Neuronal stem cell (in vitro differentiated cells): Measurements from ENCODE around the gene MAP3K5.

Experiments used
- DNase-seq: peaks from one replicate; pipeline ENCODE4 v3.0.0-alpha.2; 2013; ENCODE audit warnings: low spot score
- H2AFZ ChIP-seq: one replicate; pipeline ENCODE4 v1.6.1; 2013; ENCODE audit warnings: mild to moderate bottlenecking, low read length, inconsistent platforms
- H2AK5ac ChIP-seq: 2 replicates; pipeline ENCODE4 v1.6.1; 2013; ENCODE audit warnings: low read depth, mild to moderate bottlenecking, inconsistent platforms, low read length, moderate library complexity, mixed read lengths
- H2BK120ac ChIP-seq: 2 replicates; pipeline ENCODE4 v1.6.1; 2013; ENCODE audit warnings: low read depth, mild to moderate bottlenecking, inconsistent platforms, low read length, moderate library complexity, mixed read lengths
- H2BK12ac ChIP-seq: one replicate; pipeline ENCODE4 v1.6.1; 2013; ENCODE audit warnings: low read length, inconsistent platforms
- H2BK15ac ChIP-seq: 2 replicates; pipeline ENCODE4 v1.6.1; 2013; ENCODE audit warnings: mild to moderate bottlenecking, low read length, inconsistent platforms, mixed read lengths
- H2BK5ac ChIP-seq: one replicate; pipeline ENCODE4 v1.6.1; 2013; ENCODE audit warnings: inconsistent platforms, mild to moderate bottlenecking, low read length, moderate library complexity
- H3K14ac ChIP-seq: one replicate; pipeline ENCODE4 v1.6.1; 2013; ENCODE audit warnings: low read length, inconsistent platforms
- H3K18ac ChIP-seq: 2 replicates; pipeline ENCODE4 v1.6.1; 2013; ENCODE audit warnings: low read length, inconsistent platforms
- H3K23ac ChIP-seq: 2 replicates; pipeline ENCODE4 v1.6.1; 2013; ENCODE audit warnings: low read depth, mild to moderate bottlenecking, mixed read lengths, low read length, inconsistent platforms; ENCODE audit not compliant: poor library complexity
- H3K27ac ChIP-seq: replicated peaks from 3 replicates; pipeline ENCODE4 v1.5.1; 2013; ENCODE audit warnings: low read length, inconsistent platforms
- H3K27me3 ChIP-seq, 3 experiments: 2 replicates each; pipeline ENCODE4 v1.6.1; 2013; ENCODE audit warnings: low read length in 3 of 3, mild to moderate bottlenecking in 2 of 3, inconsistent platforms in 1 of 3, low read depth in 1 of 3, mixed read lengths in 1 of 3, moderate library complexity in 1 of 3; ENCODE audit not compliant: control insufficient read depth in 3 of 3, insufficient read depth in 3 of 3
- H3K36me3 ChIP-seq, 2 donors: replicated peaks in 1 of 2; 2 replicates each; pipeline ENCODE4 v1.6.1; 2013; ENCODE audit warnings: low read length in 2 of 2; ENCODE audit not compliant: control insufficient read depth in 2 of 2, insufficient read depth in 2 of 2
- H3K4ac ChIP-seq: 2 replicates; pipeline ENCODE4 v1.6.1; 2013; ENCODE audit warnings: inconsistent platforms, mild to moderate bottlenecking, low read length, moderate library complexity
- H3K4me1 ChIP-seq, 2 donors: 1 replicate in 1 of 2; 2 replicates in 1 of 2; pipeline ENCODE4 v1.6.1; 2013; ENCODE audit warnings: low read length in 2 of 2, low read depth in 1 of 2; ENCODE audit not compliant: control insufficient read depth in 2 of 2, insufficient read depth in 1 of 2
- H3K4me2 ChIP-seq: one replicate; pipeline ENCODE4 v1.6.1; 2013; ENCODE audit warnings: mild to moderate bottlenecking, low read length, inconsistent platforms; ENCODE audit not compliant: insufficient read depth, poor library complexity, severe bottlenecking
- H3K4me3 ChIP-seq, 2 donors: 2 replicates each; pipeline ENCODE4 v1.5.1; 2013; ENCODE audit warnings: low read length in 2 of 2, mild to moderate bottlenecking in 2 of 2, inconsistent platforms in 1 of 2, moderate library complexity in 1 of 2
- H3K79me1 ChIP-seq: one replicate; pipeline ENCODE4 v1.6.1; 2013; ENCODE audit warnings: low read depth, mild to moderate bottlenecking, inconsistent platforms, low read length, moderate library complexity
- H3K9ac ChIP-seq: one replicate; pipeline ENCODE4 v1.6.1; 2013; ENCODE audit warnings: mild to moderate bottlenecking, low read depth, low read length, inconsistent platforms; ENCODE audit not compliant: poor library complexity
- H3K9me3 ChIP-seq, 2 donors: replicated peaks in 1 of 2; 2 replicates each; pipeline versions ENCODE3 to v1.6.1; 2013; ENCODE audit warnings: low read length in 2 of 2, mild to moderate bottlenecking in 2 of 2, inconsistent platforms in 1 of 2, low read depth in 1 of 2, mixed read lengths in 1 of 2, moderate library complexity in 1 of 2; ENCODE audit not compliant: control insufficient read depth in 2 of 2, insufficient read depth in 1 of 2
- H4K8ac ChIP-seq: one replicate; pipeline ENCODE4 v1.6.1; 2013; ENCODE audit warnings: low read depth, mild to moderate bottlenecking, inconsistent platforms, low read length, moderate library complexity
- H4K91ac ChIP-seq: one replicate; pipeline ENCODE4 v1.6.1; 2013; ENCODE audit warnings: low read length, low read depth, mild to moderate bottlenecking, inconsistent platforms; ENCODE audit not compliant: poor library complexity
- WGBS, 2 donors: extraction: QIAGEN DNeasy Blood & Tissue Kit; methylation state at CpG; one replicate each; pipeline ENCODE4 v1.1.7; 2013; ENCODE audit warnings: missing lambda C conversion rate in 2 of 2, mixed read lengths in 1 of 2; ENCODE audit not compliant: insufficient read length in 2 of 2, insufficient replicate concordance in 1 of 2; ENCODE audit errors: extremely low coverage in 2 of 2; 5-methylcytosine and 5-hydroxymethylcytosine counted together

Gene MAP3K5

GRCh38 chr6:136600818-136601217, 191.5 kb downstream of the MAP3K5 start:
- Histone ChIP-seq H3K14ac (no peak overlapping the region), H3K9ac (no peak overlapping the region), H3K4ac (no peak overlapping the region), H3K23ac (no peak overlapping the region), H2AK5ac (no peak overlapping the region), H3K27ac (no peak overlapping the region), H3K18ac (no peak overlapping the region), H3K9me3 (no peaks in the 10 kb centered on the region), H2BK120ac (no peak overlapping the region), H2BK5ac (no peak overlapping the region), H3K27me3 (no peaks in the 10 kb centered on the region), H2BK12ac (no peak overlapping the region), H3K4me3 (no peak overlapping the region), H3K79me1 (no peaks in the 10 kb centered on the region), H4K8ac (no peak overlapping the region), H4K91ac (no peak overlapping the region), H2AFZ (no peak overlapping the region), H2BK15ac (no peak overlapping the region), H3K36me3 (no peaks in the 10 kb centered on the region), H3K4me2 (no peak overlapping the region), H3K4me1 (no peaks in the 10 kb centered on the region)
- no CpG with 5 or more reads among the region's 3 CpGs for WGBS, 2 donors
- no peak for DNase-seq

GRCh38 chr6:136599329-136600011, 192.8 kb downstream of the MAP3K5 start:
- H2BK12ac ChIP-seq: no peak overlapping the region

GRCh38 chr6:136598048-136598447, 194.2 kb downstream of the MAP3K5 start:
- no peaks in the 10 kb centered on the region for H3K36me3 ChIP-seq
- H4K91ac ChIP-seq: no peak overlapping the region
- H3K4ac ChIP-seq: no peak overlapping the region
- no peak overlapping the region for H2BK12ac ChIP-seq
- H2BK120ac ChIP-seq: no peak overlapping the region
- no peak overlapping the region for H4K8ac ChIP-seq
- H3K9ac ChIP-seq: no peak overlapping the region
- no peak overlapping the region for H3K18ac ChIP-seq
- no peak overlapping the region for H2AFZ ChIP-seq
- WGBS, 2 donors: no CpG with 5 or more reads among the region's 3 CpGs
- H3K4me3 ChIP-seq: no peak overlapping the region
- H3K14ac ChIP-seq: no peak overlapping the region
- H2BK5ac ChIP-seq: no peak overlapping the region
- no peaks in the 10 kb centered on the region for H3K79me1 ChIP-seq
- H3K4me2 ChIP-seq: no peak overlapping the region
- no peak overlapping the region for H3K27ac ChIP-seq
- H3K9me3 ChIP-seq: no peaks in the 10 kb centered on the region
- no peak overlapping the region for H2AK5ac ChIP-seq
- no peak overlapping the region for H2BK15ac ChIP-seq
- DNase-seq: no peak
- no peaks in the 10 kb centered on the region for H3K27me3 ChIP-seq
- H3K23ac ChIP-seq: no peak overlapping the region
- H3K4me1 ChIP-seq: no peaks in the 10 kb centered on the region

More at GRCh38 chr6:136599329-136600011, 192.8 kb downstream of the MAP3K5 start:
- Histone ChIP-seq H3K4me1 (no peaks in the 10 kb centered on the region), H2AK5ac (no peak overlapping the region), H3K4me2 (no peak overlapping the region), H3K4me3 (no peak overlapping the region), H3K4ac (no peak overlapping the region), H3K23ac (no peak overlapping the region), H3K9ac (no peak overlapping the region), H2AFZ (no peak overlapping the region), H3K79me1 (no peaks in the 10 kb centered on the region), H3K36me3 (no peaks in the 10 kb centered on the region), H3K9me3 (no peaks in the 10 kb centered on the region), H4K8ac (no peak overlapping the region), H3K27me3 (no peaks in the 10 kb centered on the region), H2BK15ac (no peak overlapping the region), H3K27ac (no peak overlapping the region), H2BK120ac (no peak overlapping the region), H3K14ac (no peak overlapping the region), H4K91ac (no peak overlapping the region), H3K18ac (no peak overlapping the region), H2BK5ac (no peak overlapping the region)
- WGBS, 2 donors: no CpG with 5 or more reads among the region's 10 CpGs
- DNase-seq: no peak

- H3K79me1 ChIP-seq: no peaks in the 10 kb centered on the region
- no peak overlapping the region for H3K23ac ChIP-seq
- no peak overlapping the region for H2AK5ac ChIP-seq
- no peaks in the 10 kb centered on the region for H3K4me1 ChIP-seq
- H2AFZ ChIP-seq: no peak overlapping the region
- no peak overlapping the region for H3K4me3 ChIP-seq
- no peak overlapping the region for H3K9ac ChIP-seq
- no peak overlapping the region for H3K4ac ChIP-seq
- no peak overlapping the region for H2BK12ac ChIP-seq
- no peak overlapping the region for H3K4me2 ChIP-seq
- H4K8ac ChIP-seq: no peak overlapping the region
- no peak overlapping the region for H3K27ac ChIP-seq
- no CpG with 5 or more reads among the region's 8 CpGs for WGBS, 2 donors
- H3K14ac ChIP-seq: no peak overlapping the region
- H3K27me3 ChIP-seq: no peaks in the 10 kb centered on the region
- H2BK120ac ChIP-seq: no peak overlapping the region
- H2BK5ac ChIP-seq: no peak overlapping the region
- H2BK15ac ChIP-seq: no peak overlapping the region
- H3K36me3 ChIP-seq: no peaks in the 10 kb centered on the region
- no peak for DNase-seq
- no peaks in the 10 kb centered on the region for H3K9me3 ChIP-seq
- no peak overlapping the region for H3K18ac ChIP-seq
- H4K91ac ChIP-seq: no peak overlapping the region
These were observed 197.6 kb downstream of the MAP3K5 start for GRCh38 chr6:136594671-136595070.
